HepG2 (cell line): ENCODE measurements around the gene UQCC5. TPM values are rescaled to one million over a fixed set of nuclear protein-coding genes. Genes with fewer than 3 reads are reported as not detected.

Experiments used
- ATAC-seq: fragments of 200-7000 bp; cut with Tn5 transposase; 3 replicates; pipeline ENCODE4 v1.9.1; 2020; ENCODE audit warnings: mild to moderate bottlenecking, moderate library complexity
- BruUV-seq: library from RNA; stranded (reverse); fragments of 400-500 nt; replicated peaks from 2 replicates; lab custom pipeline; 2021; lab: Mats Ljungman, UMichigan
- CTCF ChIA-PET: fragments of 300-600 bp; formaldehyde crosslinking; extraction: SDS; loops from one replicate; lab custom pipeline; 2021; ENCODE audit warnings: low total read pairs, inconsistent platforms, low intra/inter-chr PET ratio; lab: Yijun Ruan, JAX
- POLR2A ChIA-PET: fragments of 350-600 bp; sonication (Branson Sonifier 250); formaldehyde crosslinking; loops from one replicate; lab custom pipeline; 2020; ENCODE audit warnings: antibody characterized with exemption, inconsistent platforms; lab: Yijun Ruan, JAX
- DNase-seq: peaks from one replicate; pipeline ENCODE4 v3.0.0-alpha.2; 2015; ENCODE audit warnings: low spot score
- FAIRE-seq: peaks from 3 replicates; lab custom pipeline; 2011; peaks lifted over from hg19 to GRCh38; lab: Jason Lieb, UNC
- H2AFZ ChIP-seq: one replicate; pipeline ENCODE4 v1.6.1; 2011; ENCODE audit warnings: low read length, inconsistent platforms
- H3K27ac ChIP-seq: fragments of 300-600 bp; 3 replicates; pipeline ENCODE4 v1.8.0; 2011; ENCODE audit warnings: mixed run types, mild to moderate bottlenecking, mixed read lengths, low read length, inconsistent platforms; ENCODE audit not compliant: insufficient read depth; ENCODE audit errors: extremely low read length
- H3K27me3 ChIP-seq, 2 experiments: fragments of 200-600 bp in 1 of 2; 2 replicates in 1 of 2; 3 replicates in 1 of 2; pipeline versions ENCODE4 v1.6.0 to v1.8.0; 2011; ENCODE audit warnings: low read length in 2 of 2, mild to moderate bottlenecking in 2 of 2, moderate library complexity in 2 of 2, inconsistent platforms in 1 of 2; ENCODE audit not compliant: insufficient read depth in 2 of 2, control insufficient read depth in 1 of 2
- H3K36me3 ChIP-seq, 2 experiments: fragments of 200-600 bp in 1 of 2; replicated peaks in 1 of 2; 2 replicates in 1 of 2; 3 replicates in 1 of 2; pipeline versions ENCODE4 v1.5.1 to v1.8.0; 2011; ENCODE audit warnings: low read length in 2 of 2, inconsistent platforms in 1 of 2; ENCODE audit not compliant: insufficient read depth in 2 of 2, control insufficient read depth in 1 of 2
- H3K4me1 ChIP-seq: 2 replicates; pipeline ENCODE4 v1.5.1; 2012; ENCODE audit warnings: low read length, inconsistent platforms; ENCODE audit not compliant: insufficient read depth
- H3K4me2 ChIP-seq: 2 replicates; pipeline ENCODE4 v1.6.0; 2011; ENCODE audit warnings: low read depth, low read length, inconsistent platforms
- H3K4me3 ChIP-seq, 3 experiments: fragments of 200-600 bp in 1 of 3; sonication (generic), shearing (Covaris generic) in 1 of 3; replicated peaks in 1 of 3; 2 replicates each; pipeline ENCODE4 v1.5.1; 2011 to 2016; ENCODE audit warnings: low read length in 3 of 3, inconsistent platforms in 2 of 3, low read depth in 2 of 3, mild to moderate bottlenecking in 2 of 3, control low read depth in 1 of 3, mixed read lengths in 1 of 3; ENCODE audit not compliant: insufficient read depth in 1 of 3
- H3K79me2 ChIP-seq: one replicate; pipeline ENCODE4 v1.6.1; 2011; ENCODE audit warnings: low read length, inconsistent platforms; ENCODE audit not compliant: insufficient read depth
- H3K9ac ChIP-seq: 2 replicates; pipeline ENCODE4 v1.6.0; 2011; ENCODE audit warnings: mild to moderate bottlenecking, low read depth, low read length, inconsistent platforms; ENCODE audit not compliant: insufficient read depth
- H3K9me3 ChIP-seq: 2 replicates; pipeline ENCODE4 v1.5.1; 2012; ENCODE audit warnings: mild to moderate bottlenecking, low read length
- H4K20me1 ChIP-seq: 2 replicates; pipeline ENCODE4 v1.6.0; 2011; ENCODE audit warnings: inconsistent platforms, mild to moderate bottlenecking, low read length, moderate library complexity; ENCODE audit not compliant: insufficient read depth
- CCAR2 ChIP-seq: fragments of 200-400 bp; formaldehyde crosslinking; optimal IDR thresholded peaks from 2 replicates; pipeline ENCODE3; 2018; ENCODE audit warnings: low read depth, mild to moderate bottlenecking, low read length, moderate library complexity
- CENPBD1 ChIP-seq: sonication (generic); formaldehyde crosslinking; IDR thresholded peaks from 2 replicates; pipeline ENCODE4 v1.8.0; 2022; ENCODE audit warnings: missing genetic modification reagents, low read depth, mild to moderate bottlenecking, borderline replicate concordance
- DNMT3B ChIP-seq: conservative IDR thresholded peaks from 2 replicates; pipeline ENCODE4 v1.6.1; 2016; ENCODE audit warnings: missing biosample characterization, control low read depth
- IRF1 ChIP-seq: sonication (generic); formaldehyde crosslinking; IDR thresholded peaks from 2 replicates; pipeline ENCODE4 v1.4.0; 2020; ENCODE audit warnings: low read depth, mild to moderate bottlenecking, missing genetic modification reagents
- JUND ChIP-seq: sonication (generic); formaldehyde crosslinking; IDR thresholded peaks from 2 replicates; pipeline ENCODE4 v1.8.0; 2022; ENCODE audit warnings: mild to moderate bottlenecking, missing genetic modification reagents
- MEIS1 ChIP-seq: sonication (generic); formaldehyde crosslinking; IDR thresholded peaks from 2 replicates; pipeline ENCODE4 v1.9.0; 2021; ENCODE audit warnings: mild to moderate bottlenecking, missing genetic modification reagents, moderate library complexity, borderline replicate concordance
- NONO ChIP-seq, 2 experiments: fragments of 450-650 bp in 1 of 2; sonication (generic) in 1 of 2; formaldehyde crosslinking in 1 of 2; IDR thresholded peaks in 1 of 2; conservative IDR thresholded peaks in 1 of 2; 2 replicates each; pipeline versions ENCODE4 v1.6.1 to v1.8.0; 2017 to 2022; ENCODE audit warnings: mild to moderate bottlenecking in 1 of 2, missing genetic modification reagents in 1 of 2, moderate library complexity in 1 of 2
- PHB2 ChIP-seq: fragments of 450-650 bp; IDR thresholded peaks from 2 replicates; pipeline ENCODE4 v1.6.1; 2018; ENCODE audit not compliant: partially characterized antibody
- SP4 ChIP-seq: sonication (generic); formaldehyde crosslinking; IDR thresholded peaks from 2 replicates; pipeline ENCODE4 v1.8.1; 2023; ENCODE audit warnings: mild to moderate bottlenecking, missing genetic modification reagents
- ZBTB4 ChIP-seq: sonication (generic); formaldehyde crosslinking; IDR thresholded peaks from 2 replicates; pipeline ENCODE4 v1.4.0; 2020; ENCODE audit warnings: missing genetic modification reagents, mild to moderate bottlenecking, borderline replicate concordance
- ZSCAN25 ChIP-seq: sonication (generic); formaldehyde crosslinking; IDR thresholded peaks from 2 replicates; pipeline ENCODE4 v1.8.0; 2022; ENCODE audit warnings: mild to moderate bottlenecking, missing genetic modification reagents
- ZSCAN31 ChIP-seq: sonication (generic); formaldehyde crosslinking; IDR thresholded peaks from 2 replicates; pipeline ENCODE4 v1.5.0; 2020; ENCODE audit warnings: low read depth, mild to moderate bottlenecking, missing genetic modification reagents
- WGBS: methylation state at CpG from one replicate; pipeline ENCODE4 v1.1.6; 2017; ENCODE audit warnings: low lambda C conversion rate; 5-methylcytosine and 5-hydroxymethylcytosine counted together
- in situ Hi-C: cut with HindIII; loops from 2 replicates; pipeline ENCODE4 v1.10.0; 2017; ENCODE audit warnings: low pct_unique_long_range_greater_than_20kb; ENCODE audit not compliant: extremely low pct_ligation_motif_present
- intact Hi-C: fragments of 100-400 bp; cut with micrococcal nuclease; formaldehyde crosslinking; loops from one replicate; pipeline ENCODE4 v1.10.0; 2022; ENCODE audit not compliant: unreplicated experiment
- polyA plus RNA-seq, 8 experiments: library from polyadenylated mRNA; depleted of rRNA in 3 of 8; stranded (reverse) in 7 of 8; unstranded in 1 of 8; fragments of >200 nt; fragmentation: Illumina TruSeq in 4 of 8; extraction: Trizol in 4 of 8; gene quantifications; 2 replicates each; pipeline versions ENCODE4 v1.2.1 to v1.2.3, GENCODE V29; 2011 to 2016; ENCODE audit warnings: low read depth in 4 of 8, missing spikeins in 1 of 8, mixed read lengths in 1 of 8; ENCODE audit not compliant: insufficient read depth in 1 of 8
- total RNA-seq, 5 experiments: library from RNA; depleted of rRNA; stranded (reverse); fragments of >200 nt; fragmentation: Illumina TruSeq; extraction: Trizol; gene quantifications; 2 replicates each; pipeline ENCODE4 v1.2.3, GENCODE V29; 2016; ENCODE audit warnings: low read depth in 1 of 5

Gene UQCC5
- total and polyA plus RNA-seq, 2 of the 13 experiments (the other 11 are each of a cell fraction or from before 2014, with no cell fraction given) = 15.4 to 29.5 TPM

- H3K27me3 ChIP-seq = peaks cover 27 to 79% of the 10 kb centered on the region in 2 experiments
- H3K4me1 ChIP-seq = peaks cover 27% of the 10 kb centered on the region
- FAIRE-seq (no peak), ATAC-seq (peak; percentile 4), DNase-seq (no peak)
- in situ Hi-C loops (no loop called here), intact Hi-C loops (no loop called here)
- POLR2A ChIA-PET = interaction anchor here (1.5 kb wide), 1 partner anchor 17 kb away, joined by 3 read pairs; no protein-coding TSS in a partner anchor
- CTCF ChIA-PET = no interaction called here
- peak overlapping the region; percentile 61; the same call in 1 of the 2 replicates for H3K4me2 ChIP-seq
- 10% methylated on average over 5 of the region's 6 CpGs for WGBS
- H3K79me2 ChIP-seq = no peaks in the 10 kb centered on the region
- H3K9ac ChIP-seq = no peak overlapping the region
- H3K36me3 ChIP-seq = no peaks in the 10 kb centered on the region
- BruUV-seq = no TSS peak
- TF ChIP-seq DNMT3B (CRISPR knock-in tag) = no peak
- no peak for TF ChIP-seq MEIS1 (CRISPR knock-in tag)
- no peak for TF ChIP-seq JUND (CRISPR knock-in tag)
- no peak for TF ChIP-seq ZSCAN25 (CRISPR knock-in tag)
- peak overlapping the region in 1 of 3 experiments; percentile 13; a peak in 1 of 6 replicates for H3K4me3 ChIP-seq
- H2AFZ ChIP-seq = no peak overlapping the region
- H3K27ac ChIP-seq = no peak overlapping the region
- H3K9me3 ChIP-seq = no peaks in the 10 kb centered on the region
- H4K20me1 ChIP-seq = no peaks in the 10 kb centered on the region
Observed at GRCh38 chr3:52515192-52515591, 21.2 kb upstream of the UQCC5 start.

- no peak overlapping the region for H3K27ac ChIP-seq
- FAIRE-seq = no peak
- H3K9ac ChIP-seq = no peak overlapping the region
- no peaks in the 10 kb centered on the region for H4K20me1 ChIP-seq
- no peaks in the 10 kb centered on the region for H3K36me3 ChIP-seq
- H3K79me2 ChIP-seq = no peaks in the 10 kb centered on the region
- H3K4me1 ChIP-seq = peaks cover 27% of the 10 kb centered on the region
- no peak overlapping the region for H2AFZ ChIP-seq
- POLR2A ChIA-PET = no interaction called here
- no peak overlapping the region for H3K4me3 ChIP-seq
- intact Hi-C loops = no loop called here
- H3K27me3 ChIP-seq = peaks cover 27 to 66% of the 10 kb centered on the region in 2 experiments
- in situ Hi-C loops = no loop called here
- CTCF ChIA-PET = no interaction called here
- no peak for DNase-seq
- no peaks in the 10 kb centered on the region for H3K9me3 ChIP-seq
- H3K4me2 ChIP-seq = no peak overlapping the region
- 49% methylated on average over 15 of the region's 19 CpGs for WGBS
- no peak for ATAC-seq
- no TSS peak for BruUV-seq
- TF ChIP-seq NONO (IDR thresholded peaks at IDR 0.05) (no peak), NONO (CRISPR knock-in tag; conservative IDR thresholded peaks at IDR 0.05) (no peak), ZBTB4 (CRISPR knock-in tag) (no peak), PHB2 (no peak), CCAR2 (no peak), ZSCAN31 (no peak), CENPBD1 (CRISPR knock-in tag) (no peak), IRF1 (CRISPR knock-in tag) (no peak), SP4 (CRISPR knock-in tag) (no peak)
Observed at GRCh38 chr3:52516509-52517195, 19.8 kb upstream of the UQCC5 start.
